ENCODE data around the gene AGFG1.
"Not testable (repeated sequence)": the region's sequence is repeated elsewhere in the genome, so short reads cannot be mapped to it uniquely, and the experiment has no call there.

Gene AGFG1

GRCh38 chr2:227545990-227546389 lies 74.0 kb downstream of the AGFG1 start:
- ATAC-seq: no peak

- no peak for ATAC-seq
Observed at GRCh38 chr2:227551836-227552235, 79.9 kb downstream of the AGFG1 start.

GRCh38 chr2:227562581-227562980 lies 90.6 kb downstream of the AGFG1 start:
- ATAC-seq: no peak

GRCh38 chr2:227565080-227565479 lies 93.1 kb downstream of the AGFG1 start:
- no peak for ATAC-seq

GRCh38 chr2:227566012-227566411 lies 94.1 kb downstream of the AGFG1 start:
- ATAC-seq: no peak

GRCh38 chr2:227568852-227569169 lies 96.9 kb downstream of the AGFG1 start:
- no peak for ATAC-seq

DNA sequence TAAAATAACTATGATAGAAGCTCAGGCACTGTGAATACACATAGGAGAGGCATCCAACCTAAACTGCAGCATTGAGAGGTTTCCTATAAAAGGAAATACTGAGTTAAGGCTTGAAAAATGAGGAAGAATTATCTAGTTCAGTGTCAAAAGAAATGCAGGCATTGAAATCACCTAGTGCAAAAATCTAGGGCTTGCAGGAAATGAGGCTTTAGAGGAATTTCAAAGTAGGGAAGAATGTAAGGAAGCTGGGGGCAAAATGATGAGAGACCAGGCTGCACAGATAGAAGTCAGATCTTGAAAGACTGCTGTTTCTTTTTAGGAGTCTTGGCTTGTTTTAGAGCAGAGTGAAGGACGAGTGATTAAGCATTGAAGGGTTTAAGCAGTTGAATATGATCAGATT lies 98.7 kb downstream of the AGFG1 start:
- no peak for ATAC-seq

DNA sequence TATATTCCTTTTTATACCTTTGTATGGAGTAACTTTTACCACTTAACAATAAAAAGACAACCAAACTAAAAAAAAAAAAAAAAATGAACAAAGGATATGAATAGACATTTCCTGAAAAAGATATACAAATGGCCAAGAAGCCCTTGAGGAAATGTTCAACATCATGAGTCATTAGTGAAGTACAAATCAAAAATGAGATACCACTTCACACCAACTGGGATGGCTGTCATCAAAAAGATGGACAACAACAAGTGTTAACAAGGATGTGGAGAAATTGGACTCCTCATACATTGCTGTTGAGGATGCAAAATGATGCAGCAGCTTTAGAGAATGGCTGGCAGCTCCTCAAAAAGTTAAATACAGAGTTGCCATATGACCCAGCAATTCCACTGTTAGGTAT lies 104.2 kb downstream of the AGFG1 start:
- ATAC-seq: no peak

GRCh38 chr2:227576812-227577211 lies 104.9 kb downstream of the AGFG1 start:
- no peak for ATAC-seq

DNA sequence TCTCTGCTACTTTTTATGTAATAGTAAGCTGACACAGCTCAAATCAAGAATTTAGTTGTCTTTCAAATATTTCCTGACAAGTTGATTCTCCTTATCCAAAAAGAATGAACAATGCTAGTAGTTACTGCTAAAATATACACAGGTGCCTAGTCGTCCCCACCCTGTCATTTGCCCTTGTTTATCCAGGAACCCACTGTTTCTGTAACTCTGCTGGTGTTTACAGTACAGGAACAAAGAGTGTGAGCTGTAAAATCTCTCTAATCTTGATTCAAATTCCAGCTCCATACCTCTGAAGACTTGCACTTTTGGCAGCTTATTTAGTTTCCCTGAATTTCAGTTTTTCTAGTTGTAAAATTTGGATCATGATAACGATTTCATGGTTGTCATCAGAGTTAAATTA lies 105.6 kb downstream of the AGFG1 start:
- ATAC-seq: no peak

GRCh38 chr2:227578642-227579041 lies 106.7 kb downstream of the AGFG1 start:
- no peak for ATAC-seq

DNA sequence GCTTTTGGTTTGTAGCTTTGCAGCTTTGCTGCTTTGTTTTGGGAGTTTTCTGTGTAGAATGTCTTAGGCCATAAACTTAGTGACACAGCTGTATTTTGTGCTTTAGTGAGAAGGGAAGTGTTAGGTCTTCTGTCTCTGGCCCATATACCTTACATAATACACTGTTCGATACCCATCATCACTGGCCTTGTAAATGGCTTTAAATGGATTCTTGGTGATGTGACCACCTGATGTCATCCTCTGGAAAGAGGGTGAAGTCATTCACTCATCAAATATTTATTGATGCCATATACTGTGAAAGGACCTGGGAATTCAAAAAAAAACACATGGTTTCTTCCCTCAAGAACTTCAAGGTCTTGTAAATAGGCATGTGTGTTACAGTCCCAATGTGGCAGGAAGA lies 107.8 kb downstream of the AGFG1 start:
- ATAC-seq: no peak

- no peak for ATAC-seq
Observed at GRCh38 chr2:227582369-227582768, 110.4 kb downstream of the AGFG1 start.

- ATAC-seq: no peak
Observed at GRCh38 chr2:227592694-227593387, 120.9 kb downstream of the AGFG1 start.

- ATAC-seq: no peak
Observed at GRCh38 chr2:227595797-227596196, 123.8 kb downstream of the AGFG1 start.

GRCh38 chr2:227597036-227597435 lies 125.1 kb downstream of the AGFG1 start:
- no peak for ATAC-seq

DNA sequence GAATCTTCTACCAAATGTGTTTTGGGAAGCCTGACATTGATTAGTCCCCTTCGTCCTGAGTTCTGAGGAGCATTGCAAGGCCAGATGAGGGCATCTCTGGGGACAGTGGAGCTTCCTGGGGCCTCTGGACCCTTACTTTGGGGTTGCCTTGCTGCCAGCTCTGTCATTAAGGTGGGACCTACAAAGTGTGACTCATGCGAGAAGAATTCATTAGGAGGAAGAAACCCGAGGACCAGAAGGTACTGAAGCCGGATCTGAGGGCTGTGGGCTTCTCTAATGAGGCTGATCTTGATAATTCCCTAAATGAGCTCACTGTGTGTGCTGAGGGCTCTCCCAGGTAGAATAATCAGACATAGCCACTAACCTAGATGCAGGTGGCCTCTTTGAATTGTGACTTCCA lies 126.0 kb downstream of the AGFG1 start:
- no peak for ATAC-seq

- not testable (repeated sequence) for ATAC-seq
Observed at GRCh38 chr2:227598835-227599503, 127.0 kb downstream of the AGFG1 start, which contains the start of gene SCYGR2. SCYGR2 (plus strand) TSS chr2:227598893; CDS start chr2:227598893, 0 bp downstream.

- ATAC-seq: no peak
Observed at GRCh38 chr2:227602358-227602757, 130.4 kb downstream of the AGFG1 start.

DNA sequence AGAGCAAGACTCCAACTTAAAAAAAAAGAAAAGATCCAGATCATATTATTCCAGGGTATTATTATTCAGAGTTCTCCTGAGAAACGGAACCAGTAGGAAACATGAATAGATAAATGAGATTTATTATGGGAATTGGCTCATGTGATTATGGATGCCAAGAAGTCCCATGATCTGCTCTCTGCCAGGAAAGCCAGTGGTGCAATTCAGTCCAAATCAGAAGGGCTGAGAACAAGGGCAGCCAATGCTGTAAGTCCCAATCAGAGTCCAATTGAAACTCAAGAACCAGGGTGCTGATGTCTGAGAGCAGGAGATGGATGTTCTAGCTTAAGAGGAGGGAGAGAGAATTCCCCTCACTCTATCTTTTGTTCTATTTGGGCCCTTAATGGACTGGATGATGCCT lies 134.5 kb downstream of the AGFG1 start:
- ATAC-seq: no peak

DNA sequence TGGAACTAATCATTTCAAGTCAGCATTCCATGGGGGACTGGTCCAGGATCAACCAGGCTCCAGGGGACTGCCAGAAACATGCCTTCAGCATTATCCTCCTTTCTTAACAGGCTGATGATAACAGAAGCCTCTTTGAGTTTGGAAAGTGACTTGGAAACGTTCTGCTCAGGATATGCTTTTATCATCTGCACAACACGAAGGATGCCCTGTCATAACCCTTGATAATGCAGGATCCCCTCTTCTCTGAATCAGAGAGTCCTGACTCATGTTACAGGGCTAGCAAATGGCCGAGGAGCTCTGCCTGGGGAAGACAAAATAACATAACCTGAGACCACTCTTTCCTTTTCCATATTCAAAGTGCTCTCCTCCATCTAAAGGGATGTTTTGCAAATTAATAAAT lies 136.0 kb downstream of the AGFG1 start:
- ATAC-seq: no peak

DNA sequence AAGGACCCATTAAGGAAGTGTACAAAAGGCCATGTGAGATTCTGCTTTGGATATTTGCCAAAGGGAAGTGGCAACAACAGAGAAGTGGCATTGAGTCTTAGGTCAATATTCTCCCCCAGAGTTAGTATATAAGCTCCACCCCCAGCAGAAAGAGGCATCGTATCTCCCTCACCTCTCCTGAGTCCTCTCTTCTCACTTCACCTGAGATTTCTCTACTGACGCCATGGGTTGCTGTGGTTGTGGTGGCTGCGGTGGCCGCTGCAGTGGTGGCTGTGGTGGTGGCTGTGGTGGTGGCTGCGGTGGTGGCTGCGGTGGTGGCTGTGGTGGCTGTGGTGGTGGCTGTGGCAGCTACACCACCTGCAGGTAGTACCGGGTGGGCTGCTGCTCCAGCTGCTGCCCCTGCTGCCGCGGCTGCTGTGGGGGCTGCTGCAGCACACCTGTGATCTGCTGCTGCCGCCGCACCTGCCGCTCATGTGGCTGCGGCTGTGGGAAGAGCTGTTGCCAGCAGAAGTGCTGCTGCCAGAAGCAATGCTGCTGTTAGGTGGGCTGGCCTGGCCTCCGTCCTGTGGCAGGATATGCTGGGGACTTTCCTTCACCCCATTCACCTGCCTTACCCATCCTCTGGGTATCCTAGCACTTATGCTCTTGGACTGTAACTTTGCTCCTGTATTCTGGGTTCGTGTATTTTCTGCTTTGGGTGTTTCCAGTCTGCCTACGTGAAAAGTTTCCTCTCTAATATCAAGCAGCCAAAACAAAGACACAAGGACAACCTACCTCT lies 136.8 kb downstream of the AGFG1 start:
- ATAC-seq: no peak

GRCh38 chr2:227610123-227610522 lies 138.2 kb downstream of the AGFG1 start:
- no peak for ATAC-seq
